HepG2 (cell line): ENCODE results near the gene ZSCAN31. TPM values are rescaled to one million over a fixed set of nuclear protein-coding genes. Genes with fewer than 3 reads are reported as not detected.
A peak's percentile ranks its signal among the peaks of the same experiment; 100 is the strongest.

Experiments used
- HOXA7 ChIP-seq: sonication (generic); formaldehyde crosslinking; IDR thresholded peaks from 2 replicates; pipeline ENCODE4 v1.8.1; 2022; ENCODE audit warnings: mild to moderate bottlenecking, missing genetic modification reagents, moderate library complexity
- ISL2 ChIP-seq: sonication (generic); formaldehyde crosslinking; IDR thresholded peaks from 2 replicates; pipeline ENCODE4 v1.5.0; 2020; ENCODE audit warnings: missing genetic modification reagents
- MEIS1 ChIP-seq: sonication (generic); formaldehyde crosslinking; IDR thresholded peaks from 2 replicates; pipeline ENCODE4 v1.9.0; 2021; ENCODE audit warnings: mild to moderate bottlenecking, missing genetic modification reagents, moderate library complexity, borderline replicate concordance
- NFRKB ChIP-seq: fragments of 450-650 bp; IDR thresholded peaks from 2 replicates; pipeline ENCODE4 v1.6.1; 2017
- NFYC ChIP-seq: IDR thresholded peaks from 2 replicates; pipeline ENCODE4 v1.6.1; 2016; ENCODE audit warnings: missing genetic modification reagents, missing compliant biosample characterization
- YEATS2 ChIP-seq: sonication (generic); formaldehyde crosslinking; IDR thresholded peaks from 2 replicates; pipeline ENCODE4 v1.4.0; 2020; ENCODE audit warnings: missing genetic modification reagents, borderline replicate concordance
- ZNF180 ChIP-seq: sonication (generic); formaldehyde crosslinking; IDR thresholded peaks from 2 replicates; pipeline ENCODE4 v1.4.0; 2020; ENCODE audit warnings: low read depth, missing genetic modification reagents, borderline replicate concordance
- ZNF326 ChIP-seq: sonication (generic); formaldehyde crosslinking; IDR thresholded peaks from 2 replicates; pipeline ENCODE4 v1.4.0; 2020; ENCODE audit warnings: missing genetic modification reagents, borderline replicate concordance
- ZNF782 ChIP-seq: sonication (generic); formaldehyde crosslinking; IDR thresholded peaks from 2 replicates; pipeline ENCODE4 v1.4.0; 2020; ENCODE audit warnings: missing genetic modification reagents, mild to moderate bottlenecking, borderline replicate concordance
- polyA plus RNA-seq, 8 experiments: library from polyadenylated mRNA; depleted of rRNA in 3 of 8; stranded (reverse) in 7 of 8; unstranded in 1 of 8; fragments of >200 nt; fragmentation: Illumina TruSeq in 4 of 8; extraction: Trizol in 4 of 8; gene quantifications; 2 replicates each; pipeline versions ENCODE4 v1.2.1 to v1.2.3, GENCODE V29; 2011 to 2016; ENCODE audit warnings: low read depth in 4 of 8, missing spikeins in 1 of 8, mixed read lengths in 1 of 8; ENCODE audit not compliant: insufficient read depth in 1 of 8
- total RNA-seq, 5 experiments: library from RNA; depleted of rRNA; stranded (reverse); fragments of >200 nt; fragmentation: Illumina TruSeq; extraction: Trizol; gene quantifications; 2 replicates each; pipeline ENCODE4 v1.2.3, GENCODE V29; 2016; ENCODE audit warnings: low read depth in 1 of 5
- TF ChIP-seq, protein P1 (sequence below): sonication (generic); formaldehyde crosslinking; IDR thresholded peaks from 2 replicates; pipeline ENCODE4 v1.4.0; 2020; ENCODE audit warnings: missing genetic modification reagents, borderline replicate concordance
- TF ChIP-seq, protein P2 (sequence below): sonication (generic); formaldehyde crosslinking; IDR thresholded peaks from 2 replicates; pipeline ENCODE4 v1.8.0; 2023; ENCODE audit warnings: mild to moderate bottlenecking, missing genetic modification reagents
- TF ChIP-seq, protein P3 (sequence below): sonication (generic); formaldehyde crosslinking; IDR thresholded peaks from 2 replicates; pipeline ENCODE4 v1.4.0; 2020; ENCODE audit warnings: missing genetic modification reagents, borderline replicate concordance
- TF ChIP-seq, protein P4 (sequence below): sonication (generic); formaldehyde crosslinking; conservative IDR thresholded peaks from 2 replicates; pipeline ENCODE4 v1.8.0; 2022; ENCODE audit warnings: mild to moderate bottlenecking, moderate library complexity, missing genetic modification reagents
- TF ChIP-seq, protein P5 (sequence below): IDR thresholded peaks from 2 replicates; pipeline ENCODE4 v1.6.1; 2016; ENCODE audit warnings: low read depth, borderline replicate concordance
- TF ChIP-seq, protein P6 (sequence below): sonication (generic); formaldehyde crosslinking; IDR thresholded peaks from 2 replicates; pipeline ENCODE4 v1.5.0; 2020; ENCODE audit warnings: missing genetic modification reagents
- TF ChIP-seq, protein P7 (sequence below): sonication (generic); formaldehyde crosslinking; IDR thresholded peaks from 2 replicates; pipeline ENCODE4 v1.5.1; 2020; ENCODE audit warnings: mild to moderate bottlenecking, missing genetic modification reagents

ZSCAN31 gene
- total and polyA plus RNA-seq, 2 of the 13 experiments (the other 11 are each of a cell fraction or from before 2014, with no cell fraction given) = 5.3 to 6.2 TPM

DNA sequence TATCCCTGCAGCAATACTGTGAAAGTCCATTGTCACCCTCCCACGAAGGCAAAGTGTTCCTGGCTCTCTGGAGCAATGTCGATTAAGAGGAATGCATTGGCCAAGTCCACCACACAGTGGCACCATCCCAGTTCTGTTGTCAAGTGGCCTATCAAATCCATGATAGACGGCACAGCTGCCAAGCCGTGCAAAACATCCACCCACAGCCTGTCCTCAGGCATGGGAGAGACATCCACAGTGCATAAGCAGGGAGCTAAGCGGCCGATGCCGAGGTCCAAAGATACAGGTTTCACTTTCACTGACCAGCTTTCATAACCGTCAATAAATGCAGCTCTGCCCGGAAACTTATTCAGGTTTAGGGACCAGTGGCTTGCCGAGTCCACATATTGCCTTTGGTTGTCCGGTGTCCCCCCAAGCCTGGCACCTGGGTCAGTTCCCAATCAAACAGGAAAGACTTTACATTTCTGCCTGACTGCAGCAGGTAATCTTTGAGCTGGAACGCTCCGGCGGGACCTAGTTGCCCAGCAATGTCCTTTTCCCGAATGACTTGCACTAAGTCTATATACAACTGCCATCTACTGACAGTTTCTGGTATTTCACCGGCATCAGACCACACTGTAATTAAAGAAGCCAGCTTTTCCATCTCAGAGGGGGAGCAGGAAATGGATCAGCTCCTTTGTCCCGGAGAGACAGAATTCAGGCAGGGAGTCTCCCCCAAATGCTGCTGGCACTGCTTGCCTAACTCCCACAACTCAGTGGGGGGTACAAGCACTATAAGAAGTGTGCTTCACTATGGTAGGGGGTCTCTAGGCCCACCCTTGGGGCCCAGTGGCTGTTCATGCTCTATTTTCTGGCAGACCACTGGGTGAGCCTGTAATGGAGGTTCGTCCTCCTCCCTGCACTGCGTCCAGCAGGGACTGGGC lies 20.1 kb upstream of the ZSCAN31 start (continued):
- TF ChIP-seq, protein P1, sequence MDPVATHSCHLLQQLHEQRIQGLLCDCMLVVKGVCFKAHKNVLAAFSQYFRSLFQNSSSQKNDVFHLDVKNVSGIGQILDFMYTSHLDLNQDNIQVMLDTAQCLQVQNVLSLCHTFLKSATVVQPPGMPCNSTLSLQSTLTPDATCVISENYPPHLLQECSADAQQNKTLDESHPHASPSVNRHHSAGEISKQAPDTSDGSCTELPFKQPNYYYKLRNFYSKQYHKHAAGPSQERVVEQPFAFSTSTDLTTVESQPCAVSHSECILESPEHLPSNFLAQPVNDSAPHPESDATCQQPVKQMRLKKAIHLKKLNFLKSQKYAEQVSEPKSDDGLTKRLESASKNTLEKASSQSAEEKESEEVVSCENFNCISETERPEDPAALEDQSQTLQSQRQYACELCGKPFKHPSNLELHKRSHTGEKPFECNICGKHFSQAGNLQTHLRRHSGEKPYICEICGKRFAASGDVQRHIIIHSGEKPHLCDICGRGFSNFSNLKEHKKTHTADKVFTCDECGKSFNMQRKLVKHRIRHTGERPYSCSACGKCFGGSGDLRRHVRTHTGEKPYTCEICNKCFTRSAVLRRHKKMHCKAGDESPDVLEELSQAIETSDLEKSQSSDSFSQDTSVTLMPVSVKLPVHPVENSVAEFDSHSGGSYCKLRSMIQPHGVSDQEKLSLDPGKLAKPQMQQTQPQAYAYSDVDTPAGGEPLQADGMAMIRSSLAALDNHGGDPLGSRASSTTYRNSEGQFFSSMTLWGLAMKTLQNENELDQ = no peak
- TF ChIP-seq, protein P2, sequence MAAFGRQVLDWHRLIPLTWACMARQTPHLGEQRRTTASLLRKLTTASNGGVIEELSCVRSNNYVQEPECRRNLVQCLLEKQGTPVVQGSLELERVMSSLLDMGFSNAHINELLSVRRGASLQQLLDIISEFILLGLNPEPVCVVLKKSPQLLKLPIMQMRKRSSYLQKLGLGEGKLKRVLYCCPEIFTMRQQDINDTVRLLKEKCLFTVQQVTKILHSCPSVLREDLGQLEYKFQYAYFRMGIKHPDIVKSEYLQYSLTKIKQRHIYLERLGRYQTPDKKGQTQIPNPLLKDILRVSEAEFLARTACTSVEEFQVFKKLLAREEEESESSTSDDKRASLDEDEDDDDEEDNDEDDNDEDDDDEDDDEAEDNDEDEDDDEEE (CRISPR knock-in tag) = no peak
- TF ChIP-seq NFYC = no peak
- TF ChIP-seq, protein P3, sequence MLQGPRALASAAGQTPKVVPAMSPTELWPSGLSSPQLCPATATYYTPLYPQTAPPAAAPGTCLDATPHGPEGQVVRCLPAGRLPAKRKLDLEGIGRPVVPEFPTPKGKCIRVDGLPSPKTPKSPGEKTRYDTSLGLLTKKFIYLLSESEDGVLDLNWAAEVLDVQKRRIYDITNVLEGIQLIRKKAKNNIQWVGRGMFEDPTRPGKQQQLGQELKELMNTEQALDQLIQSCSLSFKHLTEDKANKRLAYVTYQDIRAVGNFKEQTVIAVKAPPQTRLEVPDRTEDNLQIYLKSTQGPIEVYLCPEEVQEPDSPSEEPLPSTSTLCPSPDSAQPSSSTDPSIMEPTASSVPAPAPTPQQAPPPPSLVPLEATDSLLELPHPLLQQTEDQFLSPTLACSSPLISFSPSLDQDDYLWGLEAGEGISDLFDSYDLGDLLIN = no peak
- peak; percentile 63; the same call in 1 of the 2 replicates for TF ChIP-seq ISL2
- no peak for TF ChIP-seq HOXA7 (CRISPR knock-in tag)
- TF ChIP-seq, protein P4, sequence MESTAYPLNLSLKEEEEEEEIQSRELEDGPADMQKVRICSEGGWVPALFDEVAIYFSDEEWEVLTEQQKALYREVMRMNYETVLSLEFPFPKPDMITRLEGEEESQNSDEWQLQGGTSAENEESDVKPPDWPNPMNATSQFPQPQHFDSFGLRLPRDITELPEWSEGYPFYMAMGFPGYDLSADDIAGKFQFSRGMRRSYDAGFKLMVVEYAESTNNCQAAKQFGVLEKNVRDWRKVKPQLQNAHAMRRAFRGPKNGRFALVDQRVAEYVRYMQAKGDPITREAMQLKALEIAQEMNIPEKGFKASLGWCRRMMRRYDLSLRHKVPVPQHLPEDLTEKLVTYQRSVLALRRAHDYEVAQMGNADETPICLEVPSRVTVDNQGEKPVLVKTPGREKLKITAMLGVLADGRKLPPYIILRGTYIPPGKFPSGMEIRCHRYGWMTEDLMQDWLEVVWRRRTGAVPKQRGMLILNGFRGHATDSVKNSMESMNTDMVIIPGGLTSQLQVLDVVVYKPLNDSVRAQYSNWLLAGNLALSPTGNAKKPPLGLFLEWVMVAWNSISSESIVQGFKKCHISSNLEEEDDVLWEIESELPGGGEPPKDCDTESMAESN (CRISPR knock-in tag) = no peak
- no peak for TF ChIP-seq ZNF782 (CRISPR knock-in tag)
- TF ChIP-seq MEIS1 (CRISPR knock-in tag) = no peak
- TF ChIP-seq, protein P5, sequence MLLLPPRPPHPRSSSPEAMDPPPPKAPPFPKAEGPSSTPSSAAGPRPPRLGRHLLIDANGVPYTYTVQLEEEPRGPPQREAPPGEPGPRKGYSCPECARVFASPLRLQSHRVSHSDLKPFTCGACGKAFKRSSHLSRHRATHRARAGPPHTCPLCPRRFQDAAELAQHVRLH (CRISPR knock-in tag) = peak; percentile 73; the same call in 1 of the 2 replicates
- no peak for TF ChIP-seq NFRKB
- TF ChIP-seq ZNF326 (CRISPR knock-in tag) = no peak
- TF ChIP-seq, protein P6, sequence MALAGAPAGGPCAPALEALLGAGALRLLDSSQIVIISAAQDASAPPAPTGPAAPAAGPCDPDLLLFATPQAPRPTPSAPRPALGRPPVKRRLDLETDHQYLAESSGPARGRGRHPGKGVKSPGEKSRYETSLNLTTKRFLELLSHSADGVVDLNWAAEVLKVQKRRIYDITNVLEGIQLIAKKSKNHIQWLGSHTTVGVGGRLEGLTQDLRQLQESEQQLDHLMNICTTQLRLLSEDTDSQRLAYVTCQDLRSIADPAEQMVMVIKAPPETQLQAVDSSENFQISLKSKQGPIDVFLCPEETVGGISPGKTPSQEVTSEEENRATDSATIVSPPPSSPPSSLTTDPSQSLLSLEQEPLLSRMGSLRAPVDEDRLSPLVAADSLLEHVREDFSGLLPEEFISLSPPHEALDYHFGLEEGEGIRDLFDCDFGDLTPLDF (CRISPR knock-in tag) = no peak
- no peak for TF ChIP-seq ZNF180 (CRISPR knock-in tag)
- TF ChIP-seq, protein P7, sequence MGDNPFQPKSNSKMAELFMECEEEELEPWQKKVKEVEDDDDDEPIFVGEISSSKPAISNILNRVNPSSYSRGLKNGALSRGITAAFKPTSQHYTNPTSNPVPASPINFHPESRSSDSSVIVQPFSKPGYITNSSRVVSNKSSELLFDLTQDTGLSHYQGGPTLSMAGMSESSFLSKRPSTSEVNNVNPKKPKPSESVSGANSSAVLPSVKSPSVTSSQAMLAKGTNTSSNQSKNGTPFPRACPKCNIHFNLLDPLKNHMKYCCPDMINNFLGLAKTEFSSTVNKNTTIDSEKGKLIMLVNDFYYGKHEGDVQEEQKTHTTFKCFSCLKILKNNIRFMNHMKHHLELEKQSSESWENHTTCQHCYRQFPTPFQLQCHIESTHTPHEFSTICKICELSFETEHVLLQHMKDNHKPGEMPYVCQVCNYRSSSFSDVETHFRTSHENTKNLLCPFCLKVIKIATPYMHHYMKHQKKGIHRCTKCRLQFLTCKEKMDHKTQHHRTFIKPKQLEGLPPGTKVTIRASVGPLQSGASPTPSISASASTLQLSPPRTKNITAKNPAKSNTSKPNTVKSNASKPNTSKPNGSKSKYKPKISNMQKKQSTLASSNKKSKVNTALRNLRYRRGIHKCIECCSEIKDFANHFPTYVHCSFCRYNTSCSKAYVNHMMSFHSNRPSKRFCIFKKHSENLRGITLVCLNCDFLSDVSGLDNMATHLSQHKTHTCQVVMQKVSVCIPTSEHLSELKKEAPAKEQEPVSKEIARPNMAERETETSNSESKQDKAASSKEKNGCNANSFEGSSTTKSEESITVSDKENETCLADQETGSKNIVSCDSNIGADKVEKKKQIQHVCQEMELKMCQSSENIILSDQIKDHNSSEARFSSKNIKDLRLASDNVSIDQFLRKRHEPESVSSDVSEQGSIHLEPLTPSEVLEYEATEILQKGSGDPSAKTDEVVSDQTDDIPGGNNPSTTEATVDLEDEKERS = no peak
- TF ChIP-seq YEATS2 = peak; percentile 71; the same call in 1 of the 2 replicates
